Measurements from ENCODE around the gene KCTD10. TPM values are rescaled to one million over a fixed set of nuclear protein-coding genes. Genes with fewer than 3 reads are reported as not detected.
A peak's percentile ranks its signal among the peaks of the same experiment; 100 is the strongest.

KCTD10 gene
- total RNA-seq, 1 donor from 2014 or later, result 128 TPM

DNA sequence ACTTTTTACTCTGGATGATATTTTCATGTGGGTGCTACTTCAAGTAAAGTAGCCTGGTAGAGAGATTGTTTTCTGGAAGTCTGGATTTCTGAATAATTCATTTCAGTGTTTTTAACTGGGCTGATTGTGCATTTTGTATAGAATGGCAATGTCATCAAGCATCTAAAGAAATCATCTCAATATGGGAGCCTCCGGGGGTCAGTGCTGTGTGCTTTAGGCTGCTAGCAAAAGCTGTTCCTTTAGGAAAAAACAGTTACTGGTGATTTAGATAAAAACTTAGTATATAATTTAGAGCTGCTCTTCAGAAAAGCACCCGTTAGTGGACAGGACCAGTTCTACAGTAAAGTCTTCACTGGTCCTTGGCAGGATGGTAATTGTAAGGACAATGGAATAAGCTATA is 5.4 kb upstream of the KCTD10 start:
- Mint-ChIP-seq H3K9me3 (ENCODE audit: unreplicated experiment) (no peaks in the 10 kb centered on the region), H3K36me3 (ENCODE audit: low read depth, unreplicated experiment) (peaks cover 15% of the 10 kb centered on the region), H3K27ac (ENCODE audit: unreplicated experiment) (no peak overlapping the region), H3K4me1 (ENCODE audit: unreplicated experiment) (peaks cover 18% of the 10 kb centered on the region), H3K27me3 (ENCODE audit: unreplicated experiment) (peaks cover 4% of the 10 kb centered on the region), H3K4me3 (ENCODE audit: unreplicated experiment) (no peak overlapping the region)
- TF ChIP-seq, protein P1, sequence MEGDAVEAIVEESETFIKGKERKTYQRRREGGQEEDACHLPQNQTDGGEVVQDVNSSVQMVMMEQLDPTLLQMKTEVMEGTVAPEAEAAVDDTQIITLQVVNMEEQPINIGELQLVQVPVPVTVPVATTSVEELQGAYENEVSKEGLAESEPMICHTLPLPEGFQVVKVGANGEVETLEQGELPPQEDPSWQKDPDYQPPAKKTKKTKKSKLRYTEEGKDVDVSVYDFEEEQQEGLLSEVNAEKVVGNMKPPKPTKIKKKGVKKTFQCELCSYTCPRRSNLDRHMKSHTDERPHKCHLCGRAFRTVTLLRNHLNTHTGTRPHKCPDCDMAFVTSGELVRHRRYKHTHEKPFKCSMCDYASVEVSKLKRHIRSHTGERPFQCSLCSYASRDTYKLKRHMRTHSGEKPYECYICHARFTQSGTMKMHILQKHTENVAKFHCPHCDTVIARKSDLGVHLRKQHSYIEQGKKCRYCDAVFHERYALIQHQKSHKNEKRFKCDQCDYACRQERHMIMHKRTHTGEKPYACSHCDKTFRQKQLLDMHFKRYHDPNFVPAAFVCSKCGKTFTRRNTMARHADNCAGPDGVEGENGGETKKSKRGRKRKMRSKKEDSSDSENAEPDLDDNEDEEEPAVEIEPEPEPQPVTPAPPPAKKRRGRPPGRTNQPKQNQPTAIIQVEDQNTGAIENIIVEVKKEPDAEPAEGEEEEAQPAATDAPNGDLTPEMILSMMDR (IDR thresholded peaks at IDR 0.05; ENCODE audit: unreplicated experiment), result no peak
- no peak for DNase-seq (ENCODE audit: low spot score)

GRCh38 chr12:109481863-109482262 is 4.8 kb upstream of the KCTD10 start:
- H3K27me3 Mint-ChIP-seq (ENCODE audit: unreplicated experiment), result peaks cover 10% of the 10 kb centered on the region
- no peak overlapping the region for H3K27ac Mint-ChIP-seq (ENCODE audit: unreplicated experiment)
- H3K4me3 Mint-ChIP-seq (ENCODE audit: unreplicated experiment), result no peak overlapping the region

GRCh38 chr12:109480356-109480755 is 3.3 kb upstream of the KCTD10 start:
- Mint-ChIP-seq H3K27me3 (ENCODE audit: unreplicated experiment) (peaks cover 10% of the 10 kb centered on the region), H3K4me3 (ENCODE audit: unreplicated experiment) (no peak overlapping the region), H3K27ac (ENCODE audit: unreplicated experiment) (no peak overlapping the region), H3K4me1 (ENCODE audit: unreplicated experiment) (peaks cover 36% of the 10 kb centered on the region), H3K36me3 (ENCODE audit: low read depth, unreplicated experiment) (peaks cover 14% of the 10 kb centered on the region), H3K9me3 (ENCODE audit: unreplicated experiment) (no peaks in the 10 kb centered on the region)
- TF ChIP-seq, protein P1 (IDR thresholded peaks at IDR 0.05; ENCODE audit: unreplicated experiment), result no peak
- DNase-seq (ENCODE audit: low spot score), result no peak

More at GRCh38 chr12:109481863-109482262, 4.8 kb upstream of the KCTD10 start:
- H3K9me3 Mint-ChIP-seq (ENCODE audit: unreplicated experiment), result no peaks in the 10 kb centered on the region
- H3K4me1 Mint-ChIP-seq (ENCODE audit: unreplicated experiment), result peaks cover 21% of the 10 kb centered on the region
- DNase-seq (ENCODE audit: low spot score), result no peak
- TF ChIP-seq, protein P1 (IDR thresholded peaks at IDR 0.05; ENCODE audit: unreplicated experiment), result no peak
- H3K36me3 Mint-ChIP-seq (ENCODE audit: low read depth, unreplicated experiment), result peaks cover 15% of the 10 kb centered on the region

GRCh38 chr12:109479761-109480160 is 2.7 kb upstream of the KCTD10 start:
- Mint-ChIP-seq H3K4me3 (ENCODE audit: unreplicated experiment) (peak overlapping the region; percentile 59), H3K27me3 (ENCODE audit: unreplicated experiment) (peaks cover 10% of the 10 kb centered on the region), H3K36me3 (ENCODE audit: low read depth, unreplicated experiment) (peaks cover 10% of the 10 kb centered on the region), H3K9me3 (ENCODE audit: unreplicated experiment) (no peaks in the 10 kb centered on the region), H3K4me1 (ENCODE audit: unreplicated experiment) (peaks cover 41% of the 10 kb centered on the region), H3K27ac (ENCODE audit: unreplicated experiment) (no peak overlapping the region)
- no peak for DNase-seq (ENCODE audit: low spot score)
- TF ChIP-seq, protein P1 (IDR thresholded peaks at IDR 0.05; ENCODE audit: unreplicated experiment), result no peak

GRCh38 chr12:109477963-109478315 is 839 bp upstream of the KCTD10 start:
- H3K27ac Mint-ChIP-seq (ENCODE audit: unreplicated experiment), result peak overlapping the region; percentile 99
- TF ChIP-seq, protein P1 (IDR thresholded peaks at IDR 0.05; ENCODE audit: unreplicated experiment), result no peak

More at GRCh38 chr12:109477963-109478315, 839 bp upstream of the KCTD10 start:
- Mint-ChIP-seq H3K4me3 (ENCODE audit: unreplicated experiment) (peak overlapping the region; percentile 100), H3K9me3 (ENCODE audit: unreplicated experiment) (no peaks in the 10 kb centered on the region), H3K4me1 (ENCODE audit: unreplicated experiment) (peaks cover 50% of the 10 kb centered on the region), H3K36me3 (ENCODE audit: low read depth, unreplicated experiment) (peaks cover 8% of the 10 kb centered on the region), H3K27me3 (ENCODE audit: unreplicated experiment) (peaks cover 10% of the 10 kb centered on the region)
- DNase-seq (ENCODE audit: low spot score), result no peak

Data from endothelial cell (in vitro differentiated cells).